ENCODE measurements around the gene CACNB4.

DNA sequence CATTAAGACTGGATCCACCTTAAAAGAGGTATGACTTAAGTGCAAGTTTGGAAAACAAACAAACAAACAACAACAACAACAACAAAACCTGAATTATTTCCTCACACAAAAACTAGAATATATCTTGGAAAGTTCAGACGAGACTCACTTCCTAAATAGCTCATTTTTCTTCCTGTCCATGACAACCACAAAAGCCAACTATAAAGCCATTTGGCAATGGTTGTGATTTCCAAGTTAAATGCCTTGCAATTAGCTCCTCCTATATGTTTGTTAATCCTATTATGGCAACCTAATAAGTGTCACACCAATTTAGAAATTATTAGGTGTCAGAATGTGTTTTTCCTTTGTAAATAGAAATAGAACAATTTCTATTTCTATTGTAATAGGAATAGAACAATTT is 179.1 kb downstream of the CACNB4 start:
- TF ChIP-seq GATA2 (IDR thresholded peaks at IDR 0.05; ENCODE audit: low read depth, low read length), result no peak
- TF ChIP-seq GATA3 (IDR thresholded peaks at IDR 0.05; ENCODE audit: low read depth, low read length), result no peak
